Measurements from ENCODE around the gene TENM4. TPM values are rescaled to one million over a fixed set of nuclear protein-coding genes. Genes with fewer than 3 reads are reported as not detected.
A peak's percentile ranks its signal among the peaks of the same experiment; 100 is the strongest.

Gene TENM4
- total RNA-seq, 4 donors from 2014 or later = 16.8 to 158 (median 120) TPM

DNA sequence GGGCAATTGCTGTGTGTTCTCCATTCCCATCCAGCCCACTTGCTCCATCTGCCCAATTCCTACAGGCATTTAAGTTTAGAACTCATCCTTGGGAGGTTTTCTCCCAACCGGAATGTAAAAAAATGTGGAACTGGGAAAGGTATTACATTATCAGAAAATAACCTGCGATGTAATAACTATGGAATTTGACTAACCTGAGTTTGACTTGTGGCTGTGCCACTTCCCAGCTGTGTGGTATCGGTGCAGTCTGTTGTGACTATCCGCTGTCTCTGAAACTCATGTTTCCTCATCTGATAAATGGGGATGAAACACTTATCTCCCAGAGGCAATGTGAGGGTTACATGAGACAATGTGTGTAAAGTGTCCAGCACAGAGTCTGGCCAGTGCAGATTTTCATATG lies 77.6 kb downstream of the TENM4 start:
- H3K4me1 ChIP-seq = no peaks in the 10 kb centered on the region
- no peaks in the 10 kb centered on the region for H3K27me3 ChIP-seq
- WGBS, 2 donors = 93 to 97% methylated on average over 4 of the region's 4 CpGs
- DNase-seq = no peak
- H3K36me3 ChIP-seq = no peaks in the 10 kb centered on the region
- H3K27ac ChIP-seq = no peak overlapping the region
- H3K9me3 ChIP-seq = no peaks in the 10 kb centered on the region
- H3K4me3 ChIP-seq (replicated peaks in 1 of 3) = no peak overlapping the region
- TF ChIP-seq POLR2A (IDR thresholded peaks at IDR 0.05) = no peak
- intact Hi-C loops (cut with DNase I) = no loop called here

DNA sequence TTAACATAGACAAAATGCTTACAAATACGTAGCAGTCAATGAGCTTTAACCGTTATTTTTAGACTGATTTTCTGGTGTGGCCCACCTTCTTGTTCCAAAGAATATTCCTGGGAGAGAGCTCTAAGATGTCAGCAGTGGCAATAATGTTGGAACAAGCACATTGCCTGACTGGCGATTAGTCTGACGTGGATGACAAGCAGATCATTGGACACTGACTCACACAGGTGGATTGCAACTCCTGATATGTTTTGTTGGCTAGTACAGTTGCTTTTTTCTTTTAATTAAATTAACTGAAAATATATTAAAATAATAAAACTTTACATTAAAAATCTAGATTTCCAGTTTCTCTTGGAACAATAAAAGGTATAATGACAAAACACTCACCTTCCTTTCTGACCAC lies 78.0 kb downstream of the TENM4 start:
- no peak overlapping the region for H3K4me3 ChIP-seq (replicated peaks in 1 of 3)
- H3K36me3 ChIP-seq = no peaks in the 10 kb centered on the region
- intact Hi-C loops (cut with DNase I) = no loop called here
- H3K4me1 ChIP-seq = no peaks in the 10 kb centered on the region
- H3K27me3 ChIP-seq = no peaks in the 10 kb centered on the region
- H3K27ac ChIP-seq = no peak overlapping the region
- H3K9me3 ChIP-seq = no peaks in the 10 kb centered on the region
- DNase-seq = no peak
- 92 to 93% methylated on average over 4 of the region's 4 CpGs for WGBS, 2 donors
- TF ChIP-seq POLR2A (IDR thresholded peaks at IDR 0.05) (no peak), CTCF (IDR thresholded peaks at IDR 0.05) (no peak)

DNA sequence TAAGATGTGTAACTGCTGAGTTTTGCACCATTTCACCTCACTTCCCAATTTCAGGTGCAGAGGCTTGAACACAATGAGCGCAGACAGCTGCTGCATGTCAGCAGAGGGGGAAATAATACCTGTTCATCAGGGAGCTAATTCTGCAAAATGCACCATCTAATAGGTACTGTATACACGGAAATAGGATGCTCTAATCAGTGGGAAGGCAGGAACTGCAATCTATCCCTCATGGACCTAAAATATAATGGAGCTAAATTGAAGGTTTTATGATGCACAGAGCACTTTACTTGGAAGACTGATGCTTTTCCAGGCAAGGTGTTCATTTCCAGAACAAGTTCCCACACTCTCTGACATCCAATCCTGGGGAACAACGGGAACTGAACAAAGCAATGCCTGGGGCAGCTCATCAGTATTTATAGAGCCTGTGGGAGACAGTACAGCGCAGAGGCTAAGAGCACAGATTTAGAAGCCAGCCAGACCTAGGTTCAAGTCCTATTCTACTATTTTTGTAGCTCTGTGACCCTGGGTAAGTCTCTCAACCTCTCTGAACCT lies 78.5 kb downstream of the TENM4 start:
- no peak overlapping the region for H3K4me3 ChIP-seq (replicated peaks in 1 of 3)
- TF ChIP-seq CTCF (IDR thresholded peaks at IDR 0.05) (no peak), POLR2A (IDR thresholded peaks at IDR 0.05) (no peak)
- H3K27me3 ChIP-seq = no peaks in the 10 kb centered on the region
- intact Hi-C loops (cut with DNase I) = no loop called here
- no peaks in the 10 kb centered on the region for H3K4me1 ChIP-seq
- WGBS, 2 donors = 87 to 93% methylated on average over 4 of the region's 4 CpGs
- H3K27ac ChIP-seq = no peak overlapping the region
- no peak for DNase-seq
- H3K9me3 ChIP-seq = no peaks in the 10 kb centered on the region
- no peaks in the 10 kb centered on the region for H3K36me3 ChIP-seq

- WGBS, 2 donors = 78 to 92% methylated on average over 5 of the region's 5 CpGs
- no peaks in the 10 kb centered on the region for H3K9me3 ChIP-seq
- H3K4me3 ChIP-seq (replicated peaks in 1 of 3) = no peak overlapping the region
- H3K36me3 ChIP-seq = no peaks in the 10 kb centered on the region
- no peak overlapping the region for H3K27ac ChIP-seq
- TF ChIP-seq POLR2A (IDR thresholded peaks at IDR 0.05) (no peak), CTCF (IDR thresholded peaks at IDR 0.05) (no peak)
- no peak for DNase-seq
- intact Hi-C loops (cut with DNase I) = no loop called here
- H3K27me3 ChIP-seq = no peaks in the 10 kb centered on the region
- H3K4me1 ChIP-seq = peaks cover 4 to 5% of the 10 kb centered on the region in 2 donors
These were observed 82.6 kb downstream of the TENM4 start for GRCh38 chr11:79358258-79358657.

DNA sequence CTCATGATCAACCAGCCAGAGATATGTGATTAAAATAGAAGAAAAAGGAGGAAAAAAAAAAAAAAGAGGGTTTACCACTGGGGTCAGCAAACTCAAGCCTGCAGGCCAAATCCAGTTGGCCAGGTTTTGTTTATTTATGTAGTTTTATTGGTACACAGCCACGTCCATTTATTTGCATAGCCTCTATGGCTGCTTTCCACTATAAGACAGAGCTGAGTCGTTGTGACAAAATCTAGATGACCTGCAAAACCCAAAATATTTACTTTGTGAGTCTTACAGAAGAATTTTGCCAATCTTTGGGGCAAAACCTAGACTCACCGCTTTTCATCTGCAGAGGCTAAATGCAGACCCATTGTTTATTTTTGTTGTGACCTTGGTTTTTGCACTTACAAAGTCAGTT lies 87.1 kb downstream of the TENM4 start:
- WGBS, 2 donors = 56 to 68% methylated on average over 3 of the region's 3 CpGs
- H3K4me1 ChIP-seq = peaks cover 11 to 12% of the 10 kb centered on the region in 2 donors
- H3K36me3 ChIP-seq = no peaks in the 10 kb centered on the region
- H3K27ac ChIP-seq = no peak overlapping the region
- DNase-seq = no peak
- intact Hi-C loops (cut with DNase I) = no loop called here
- no peaks in the 10 kb centered on the region for H3K9me3 ChIP-seq
- no peaks in the 10 kb centered on the region for H3K27me3 ChIP-seq
- no peak overlapping the region for H3K4me3 ChIP-seq (replicated peaks in 1 of 3)
- no peak for TF ChIP-seq POLR2A (IDR thresholded peaks at IDR 0.05)
- no peak for TF ChIP-seq CTCF (IDR thresholded peaks at IDR 0.05)

DNA sequence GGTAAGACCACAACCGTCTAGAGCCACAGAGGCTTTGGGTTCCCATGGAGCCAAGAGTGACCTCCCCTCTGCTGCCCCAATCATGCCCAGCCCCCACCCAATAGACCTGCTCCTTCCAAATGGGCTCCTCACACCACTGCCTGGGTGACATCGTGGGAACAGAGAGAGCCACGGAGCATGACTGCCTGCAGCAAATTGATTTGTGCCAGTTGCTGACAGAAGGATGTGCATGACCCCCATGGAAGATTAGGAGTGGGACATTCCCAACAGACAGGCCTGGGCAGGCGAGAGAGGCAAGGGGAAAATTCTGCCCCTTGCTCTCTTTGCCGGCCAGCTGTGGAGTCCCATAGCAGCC lies 88.5 kb downstream of the TENM4 start:
- no peak overlapping the region for H3K4me3 ChIP-seq (replicated peaks in 1 of 3)
- no peaks in the 10 kb centered on the region for H3K9me3 ChIP-seq
- no peak for TF ChIP-seq CTCF (IDR thresholded peaks at IDR 0.05)
- TF ChIP-seq POLR2A (IDR thresholded peaks at IDR 0.05) = no peak
- DNase-seq = peak; percentile 33 to 59
- no peak overlapping the region for H3K27ac ChIP-seq
- H3K36me3 ChIP-seq = no peaks in the 10 kb centered on the region
- no peaks in the 10 kb centered on the region for H3K27me3 ChIP-seq
- 42 to 51% methylated on average over 5 of the region's 5 CpGs for WGBS, 2 donors
- H3K4me1 ChIP-seq = peaks cover 11 to 12% of the 10 kb centered on the region in 2 donors
- intact Hi-C loops (cut with DNase I) = no loop called here
